Activated CD4-positive, alpha-beta T cell treated with anti-CD3 and anti-CD28 coated beads, Interleukin-2, amount 10 ng/mL, durations not matched to agents 7 days and 5 days (primary cell): ENCODE data around the gene SMLR1. TPM values are rescaled to one million over a fixed set of nuclear protein-coding genes. Genes with fewer than 3 reads are reported as not detected.
"Not testable (repeated sequence)": the region's sequence is repeated elsewhere in the genome, so short reads cannot be mapped to it uniquely, and the experiment has no call there.

ENCODE experiments used
- CTCF ChIA-PET: fragments of 350-600 bp; sonication (Branson Sonifier 250); formaldehyde crosslinking; loops from one replicate; lab custom pipeline; 2021; ENCODE audit warnings: antibody characterized with exemption; lab: Charles Lee
- POLR2A ChIA-PET: fragments of 350-600 bp; sonication (Branson Sonifier 250); formaldehyde crosslinking; loops from one replicate; lab custom pipeline; 2021; ENCODE audit warnings: antibody characterized with exemption; lab: Charles Lee
- DNase-seq: peaks from one replicate; pipeline ENCODE4 v3.0.0-alpha.2; 2020
- H3K27ac Mint-ChIP-seq: one replicate; pipeline ENCODE4 v1.8.0; 2021; ENCODE audit warnings: mild to moderate bottlenecking, moderate library complexity, mixed read lengths
- H3K27me3 Mint-ChIP-seq: one replicate; pipeline ENCODE4 v1.8.0; 2021; ENCODE audit warnings: mixed read lengths
- H3K36me3 Mint-ChIP-seq: one replicate; pipeline ENCODE4 v1.8.0; 2021; ENCODE audit warnings: low read depth, mixed read lengths
- H3K4me1 Mint-ChIP-seq: one replicate; pipeline ENCODE4 v1.8.0; 2021; ENCODE audit warnings: mixed read lengths
- H3K4me3 Mint-ChIP-seq: one replicate; pipeline ENCODE4 v1.8.0; 2021; ENCODE audit warnings: mild to moderate bottlenecking, moderate library complexity, mixed read lengths
- H3K9me3 Mint-ChIP-seq: one replicate; pipeline ENCODE4 v1.8.0; 2021; ENCODE audit warnings: mixed read lengths
- total RNA-seq, 2 experiments: library from RNA; stranded (reverse); gene quantifications; one replicate each; pipeline ENCODE4 v1.2.3, GENCODE V29; 2021

The SMLR1 gene
- total RNA-seq, 2 experiments from 2014 or later = not detected

DNA sequence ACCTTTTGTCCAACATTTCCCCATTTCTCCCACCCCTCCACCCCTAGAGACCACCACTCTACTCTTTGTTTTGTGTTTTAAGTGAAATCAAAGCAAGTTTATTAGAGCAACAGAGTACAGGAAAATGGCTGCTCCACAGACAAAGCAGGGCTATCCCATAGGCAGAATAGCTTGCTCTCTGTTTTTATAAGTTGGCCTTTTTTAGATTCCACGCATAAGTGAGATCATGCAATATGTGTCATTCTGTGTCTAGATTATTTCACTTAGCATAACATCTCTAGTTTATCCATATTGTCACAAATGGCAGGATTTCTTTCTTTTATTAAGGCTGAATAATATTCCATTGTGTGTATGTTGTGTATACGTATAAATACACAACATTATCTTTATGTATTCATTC is 30.1 kb upstream of the SMLR1 start:
- Mint-ChIP-seq H3K27ac (no peak overlapping the region), H3K36me3 (no peaks in the 10 kb centered on the region), H3K4me1 (no peaks in the 10 kb centered on the region), H3K27me3 (no peaks in the 10 kb centered on the region), H3K9me3 (peaks cover 2% of the 10 kb centered on the region), H3K4me3 (no peak overlapping the region)
- no peak for DNase-seq
- ChIA-PET POLR2A (no interaction called here), CTCF (interaction anchor here (0.9 kb wide), 1 partner anchor 15 kb away, joined by 3 read pairs; no protein-coding TSS in a partner anchor)

DNA sequence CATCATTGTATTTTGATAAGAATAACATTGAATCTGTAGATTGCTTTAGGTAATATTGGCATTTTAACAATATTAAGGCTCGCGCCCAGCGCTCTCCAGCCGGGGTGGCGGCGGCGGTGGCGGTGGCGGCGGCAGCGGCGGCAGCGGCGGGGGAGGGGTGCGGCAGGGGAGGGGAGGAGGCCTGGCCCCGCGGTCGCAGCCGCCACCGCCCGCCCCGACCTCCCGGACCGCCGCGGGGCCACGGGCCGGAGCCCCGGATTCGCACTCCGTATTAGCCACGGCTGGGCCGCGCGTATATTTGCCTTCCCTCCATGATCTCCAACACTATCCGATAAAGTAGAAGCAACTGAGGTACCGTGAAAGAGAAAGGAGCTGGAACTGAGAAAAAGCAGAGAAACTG is 25.8 kb upstream of the SMLR1 start:
- H3K9me3 Mint-ChIP-seq, H3K36me3 Mint-ChIP-seq, DNase-seq, POLR2A ChIA-PET, H3K27ac Mint-ChIP-seq, H3K27me3 Mint-ChIP-seq, H3K4me3 Mint-ChIP-seq, CTCF ChIA-PET, H3K4me1 Mint-ChIP-seq: not testable (repeated sequence)

GRCh38 chr6:130810307-130811030 is 16.7 kb upstream of the SMLR1 start:
- Mint-ChIP-seq H3K27me3 (no peaks in the 10 kb centered on the region), H3K4me3 (no peak overlapping the region), H3K36me3 (no peaks in the 10 kb centered on the region), H3K4me1 (no peaks in the 10 kb centered on the region), H3K9me3 (no peaks in the 10 kb centered on the region), H3K27ac (no peak overlapping the region)
- no peak for DNase-seq
- CTCF ChIA-PET = no interaction called here
- POLR2A ChIA-PET = no interaction called here

DNA sequence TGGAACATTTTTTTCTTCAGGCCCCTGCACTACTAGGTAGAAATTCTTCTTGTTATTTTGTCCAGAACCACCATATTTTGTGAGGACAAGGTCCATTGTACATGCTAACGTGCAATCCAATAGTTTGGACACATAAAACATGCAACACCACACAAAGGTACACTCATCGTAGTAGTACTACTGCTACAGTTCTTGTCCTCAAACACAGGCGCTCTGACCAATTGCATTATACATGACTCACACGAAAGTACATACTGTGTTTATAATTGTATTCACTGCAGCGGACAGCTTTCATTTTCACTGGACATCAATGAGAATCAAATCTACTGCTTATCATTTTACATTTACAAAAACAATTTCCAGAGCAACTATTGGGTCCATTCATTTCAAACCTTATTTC is 15.3 kb upstream of the SMLR1 start:
- DNase-seq = no peak
- ChIA-PET CTCF (interaction anchor here (0.9 to 1.0 kb wide), 2 partner anchors 15 to 114 kb away, joined by 3 to 4 read pairs; no protein-coding TSS in a partner anchor), POLR2A (no interaction called here)
- no peaks in the 10 kb centered on the region for H3K36me3 Mint-ChIP-seq
- H3K4me3 Mint-ChIP-seq = no peak overlapping the region
- H3K27me3 Mint-ChIP-seq = no peaks in the 10 kb centered on the region
- H3K9me3 Mint-ChIP-seq = no peaks in the 10 kb centered on the region
- no peak overlapping the region for H3K27ac Mint-ChIP-seq
- no peaks in the 10 kb centered on the region for H3K4me1 Mint-ChIP-seq

- CTCF ChIA-PET = interaction anchor here (0.6 kb wide), 1 partner anchor 535 kb away, joined by 5 read pairs; no protein-coding TSS in a partner anchor
- peaks cover 11% of the 10 kb centered on the region for H3K9me3 Mint-ChIP-seq
- H3K27ac Mint-ChIP-seq = no peak overlapping the region
- H3K36me3 Mint-ChIP-seq = no peaks in the 10 kb centered on the region
- POLR2A ChIA-PET = no interaction called here
- no peak for DNase-seq
- no peak overlapping the region for H3K4me3 Mint-ChIP-seq
- H3K4me1 Mint-ChIP-seq = peaks cover 7% of the 10 kb centered on the region
- H3K27me3 Mint-ChIP-seq = no peaks in the 10 kb centered on the region
Measured at GRCh38 chr6:130814506-130814905, 12.7 kb upstream of the SMLR1 start.

DNA sequence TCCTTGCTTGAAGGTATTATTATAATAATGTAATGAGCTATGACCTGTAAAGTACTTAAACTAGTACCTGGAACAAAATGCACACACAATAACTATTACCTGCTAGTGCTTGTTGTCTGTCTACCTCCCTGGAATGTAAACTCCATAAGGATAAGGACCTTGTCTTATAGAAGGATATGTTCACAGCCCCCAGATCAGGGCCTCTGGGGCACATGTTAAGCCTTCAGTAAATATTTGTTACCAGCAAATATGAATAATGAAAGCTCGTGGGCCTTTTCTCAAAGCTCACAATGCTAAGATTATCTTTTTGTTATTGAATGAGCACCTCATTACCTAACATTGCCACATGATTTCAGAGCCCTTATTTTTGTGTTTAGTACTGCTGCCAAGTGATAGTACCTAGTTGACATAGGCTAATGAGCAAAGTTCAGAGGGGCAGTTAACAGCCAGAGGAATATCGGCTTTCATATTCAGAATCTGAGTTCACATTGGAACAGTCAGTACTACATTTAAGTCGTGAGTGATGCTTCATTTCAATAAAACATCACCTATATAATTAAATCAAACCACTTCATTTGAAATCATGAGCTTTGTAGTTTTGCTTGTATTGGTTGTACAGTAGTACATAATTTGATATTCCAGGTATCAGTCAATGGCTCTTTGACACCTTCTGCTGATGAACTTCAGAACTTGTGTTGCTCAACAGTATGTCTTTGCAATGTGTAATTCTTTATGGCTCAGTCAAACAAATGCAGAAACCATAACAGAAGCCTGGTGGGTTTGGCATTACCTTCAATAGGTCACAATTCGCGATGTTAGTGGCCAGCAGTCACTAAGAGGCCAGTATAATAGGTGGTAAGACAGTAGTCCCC is 11.8 kb upstream of the SMLR1 start:
- ChIA-PET CTCF (interaction anchor here (0.6 kb wide), 1 partner anchor 534 kb away, joined by 5 read pairs; no protein-coding TSS in a partner anchor), POLR2A (no interaction called here)
- H3K36me3 Mint-ChIP-seq = no peaks in the 10 kb centered on the region
- H3K27me3 Mint-ChIP-seq = no peaks in the 10 kb centered on the region
- peaks cover 11% of the 10 kb centered on the region for H3K9me3 Mint-ChIP-seq
- DNase-seq = no peak
- H3K27ac Mint-ChIP-seq = no peak overlapping the region
- H3K4me1 Mint-ChIP-seq = peaks cover 7% of the 10 kb centered on the region
- H3K4me3 Mint-ChIP-seq = no peak overlapping the region

GRCh38 chr6:130822736-130823135 is 4.5 kb upstream of the SMLR1 start:
- H3K36me3 Mint-ChIP-seq = no peaks in the 10 kb centered on the region
- H3K27me3 Mint-ChIP-seq = peaks cover 2% of the 10 kb centered on the region
- H3K4me3 Mint-ChIP-seq = no peak overlapping the region
- no peak for DNase-seq
- no peak overlapping the region for H3K27ac Mint-ChIP-seq
- peaks cover 6% of the 10 kb centered on the region for H3K9me3 Mint-ChIP-seq
- CTCF ChIA-PET = interaction anchor here (0.8 kb wide), 1 partner anchor 11 kb away, joined by 3 read pairs; no protein-coding TSS in a partner anchor
- POLR2A ChIA-PET = no interaction called here
- H3K4me1 Mint-ChIP-seq = peaks cover 20% of the 10 kb centered on the region

GRCh38 chr6:130824978-130825694 is 2.1 kb upstream of the SMLR1 start:
- Mint-ChIP-seq H3K4me1 (peaks cover 13% of the 10 kb centered on the region), H3K4me3 (no peak overlapping the region), H3K27me3 (peaks cover 2% of the 10 kb centered on the region), H3K9me3 (no peaks in the 10 kb centered on the region), H3K27ac (peak overlapping the region; percentile 33), H3K36me3 (no peaks in the 10 kb centered on the region)
- DNase-seq = no peak
- ChIA-PET CTCF (no interaction called here), POLR2A (no interaction called here)

- ChIA-PET CTCF (no interaction called here), POLR2A (no interaction called here)
- Mint-ChIP-seq H3K27me3 (peaks cover 2% of the 10 kb centered on the region), H3K9me3 (no peaks in the 10 kb centered on the region), H3K4me1 (peaks cover 13% of the 10 kb centered on the region), H3K36me3 (no peaks in the 10 kb centered on the region), H3K27ac (no peak overlapping the region), H3K4me3 (no peak overlapping the region)
- DNase-seq = peak; percentile 6
Measured at GRCh38 chr6:130825772-130826441, 1.3 kb upstream of the SMLR1 start.

DNA sequence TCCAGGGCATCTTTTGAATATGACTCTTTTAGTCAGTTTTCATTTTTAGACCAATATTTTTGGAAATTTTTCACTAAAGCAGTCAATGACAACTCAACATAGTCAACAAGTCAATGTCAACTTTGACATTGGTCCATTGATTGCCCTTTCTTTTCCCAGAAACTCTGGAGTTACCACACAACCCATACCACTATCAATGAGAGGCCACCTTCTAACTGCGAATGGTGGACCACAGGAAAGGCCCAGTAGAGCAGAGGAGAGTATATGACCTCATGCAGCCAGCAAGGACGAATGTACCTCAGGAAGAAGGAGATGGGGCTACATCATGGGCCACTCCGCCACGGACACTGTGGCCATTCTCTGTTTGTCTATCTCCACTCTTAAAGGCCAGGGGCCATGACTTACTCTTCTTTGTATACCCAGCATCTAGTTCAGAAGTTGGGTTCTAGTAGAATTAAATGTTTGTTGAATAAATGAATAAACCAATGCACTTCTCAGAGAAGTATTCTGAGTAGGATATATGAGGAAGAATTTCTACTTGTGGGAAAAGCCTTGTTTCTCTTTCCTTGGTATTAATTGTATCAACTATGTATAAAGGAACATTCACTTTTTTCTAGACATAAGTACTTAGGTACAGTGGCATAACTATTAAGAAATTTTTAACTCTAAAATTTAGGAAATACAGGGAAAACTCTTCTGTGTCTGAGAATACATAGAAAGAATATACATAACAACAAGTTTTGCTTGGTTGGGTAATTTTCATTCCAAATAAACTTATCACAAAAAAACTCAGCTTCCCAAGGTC is 562 bp upstream of the SMLR1 start:
- H3K9me3 Mint-ChIP-seq = no peaks in the 10 kb centered on the region
- CTCF ChIA-PET = no interaction called here

DNA sequence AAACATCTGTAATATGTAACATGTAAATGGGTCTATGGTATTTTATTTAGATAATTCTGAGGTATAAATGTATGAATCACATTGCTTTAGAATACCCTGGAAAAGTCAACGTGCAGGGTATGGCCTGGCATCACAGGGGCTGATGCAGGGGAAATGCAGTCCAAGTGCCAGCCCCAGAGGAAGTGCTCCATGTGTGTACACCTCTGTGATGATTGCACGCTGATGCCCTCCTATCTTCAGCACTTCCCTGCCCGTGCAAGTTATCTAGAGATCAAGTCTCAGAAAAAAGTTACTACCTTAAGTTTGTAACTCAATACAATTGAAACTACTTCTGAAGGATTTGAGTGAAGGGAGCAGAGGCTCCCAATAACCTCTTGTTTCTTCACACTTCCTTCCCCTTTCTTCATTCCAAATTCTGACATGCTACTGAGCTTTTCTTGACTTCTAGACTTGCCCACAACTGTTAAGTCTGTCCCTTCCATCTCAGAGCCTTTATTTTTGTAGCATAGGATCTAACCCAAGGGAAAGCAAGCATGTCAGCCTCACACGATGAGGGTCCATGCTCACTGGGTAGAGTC is 2.2 kb downstream of the SMLR1 start:
- DNase-seq = no peak
- ChIA-PET CTCF (interaction anchor here (0.6 kb wide), 1 partner anchor 672 kb away, joined by 3 read pairs; no protein-coding TSS in a partner anchor), POLR2A (no interaction called here)
- Mint-ChIP-seq H3K27ac (no peak overlapping the region), H3K4me3 (no peak overlapping the region), H3K27me3 (no peaks in the 10 kb centered on the region), H3K36me3 (no peaks in the 10 kb centered on the region), H3K9me3 (no peaks in the 10 kb centered on the region), H3K4me1 (peaks cover 13% of the 10 kb centered on the region)

More for the DNA sequence above, 562 bp upstream of the SMLR1 start:
- POLR2A ChIA-PET = no interaction called here
- no peak for DNase-seq
- H3K27ac Mint-ChIP-seq = no peak overlapping the region
- H3K36me3 Mint-ChIP-seq = no peaks in the 10 kb centered on the region
- peaks cover 13% of the 10 kb centered on the region for H3K4me1 Mint-ChIP-seq
- H3K27me3 Mint-ChIP-seq = peaks cover 2% of the 10 kb centered on the region
- H3K4me3 Mint-ChIP-seq = no peak overlapping the region
